Progenitor cell of endocrine pancreas (in vitro differentiated cells): Measurements from ENCODE around the gene GBA3. TPM values are rescaled to one million over a fixed set of nuclear protein-coding genes. Genes with fewer than 3 reads are reported as not detected.

Experiments
- DNase-seq: peaks from one replicate; pipeline ENCODE4 v3.0.0; 2021; ENCODE audit warnings: low spot score; ENCODE audit not compliant: unreplicated experiment
- H3K27ac Mint-ChIP-seq: 2 replicates; pipeline ENCODE4 v1.8.0; 2021; ENCODE audit warnings: mild to moderate bottlenecking, moderate library complexity, mixed read lengths
- H3K27me3 Mint-ChIP-seq: 2 replicates; pipeline ENCODE4 v1.8.0; 2021; ENCODE audit warnings: mixed read lengths
- H3K36me3 Mint-ChIP-seq: 2 replicates; pipeline ENCODE4 v1.8.0; 2022; ENCODE audit warnings: mixed read lengths; ENCODE audit not compliant: insufficient read depth
- H3K4me1 Mint-ChIP-seq: 2 replicates; pipeline ENCODE4 v1.8.0; 2021; ENCODE audit warnings: low read depth, mixed read lengths
- H3K4me3 Mint-ChIP-seq: 2 replicates; pipeline ENCODE4 v1.8.0; 2021; ENCODE audit warnings: low read depth, mild to moderate bottlenecking, moderate library complexity, mixed read lengths
- H3K9me3 Mint-ChIP-seq: 2 replicates; pipeline ENCODE4 v1.8.0; 2021; ENCODE audit warnings: low read depth, mixed read lengths
- total RNA-seq: library from RNA; stranded (reverse); gene quantifications from 2 replicates; pipeline ENCODE4 v1.2.1, GENCODE V29; 2021
- TF ChIP-seq, protein P1 (sequence below): fragments of 200-600 bp; sonication (generic); IDR thresholded peaks from one replicate; pipeline ENCODE4 v1.5.0; 2021; ENCODE audit warnings: antibody characterized with exemption, mild to moderate bottlenecking; ENCODE audit not compliant: unreplicated experiment

GBA3 gene
- total RNA-seq, 1 donor from 2014 or later = 0.29 TPM

DNA sequence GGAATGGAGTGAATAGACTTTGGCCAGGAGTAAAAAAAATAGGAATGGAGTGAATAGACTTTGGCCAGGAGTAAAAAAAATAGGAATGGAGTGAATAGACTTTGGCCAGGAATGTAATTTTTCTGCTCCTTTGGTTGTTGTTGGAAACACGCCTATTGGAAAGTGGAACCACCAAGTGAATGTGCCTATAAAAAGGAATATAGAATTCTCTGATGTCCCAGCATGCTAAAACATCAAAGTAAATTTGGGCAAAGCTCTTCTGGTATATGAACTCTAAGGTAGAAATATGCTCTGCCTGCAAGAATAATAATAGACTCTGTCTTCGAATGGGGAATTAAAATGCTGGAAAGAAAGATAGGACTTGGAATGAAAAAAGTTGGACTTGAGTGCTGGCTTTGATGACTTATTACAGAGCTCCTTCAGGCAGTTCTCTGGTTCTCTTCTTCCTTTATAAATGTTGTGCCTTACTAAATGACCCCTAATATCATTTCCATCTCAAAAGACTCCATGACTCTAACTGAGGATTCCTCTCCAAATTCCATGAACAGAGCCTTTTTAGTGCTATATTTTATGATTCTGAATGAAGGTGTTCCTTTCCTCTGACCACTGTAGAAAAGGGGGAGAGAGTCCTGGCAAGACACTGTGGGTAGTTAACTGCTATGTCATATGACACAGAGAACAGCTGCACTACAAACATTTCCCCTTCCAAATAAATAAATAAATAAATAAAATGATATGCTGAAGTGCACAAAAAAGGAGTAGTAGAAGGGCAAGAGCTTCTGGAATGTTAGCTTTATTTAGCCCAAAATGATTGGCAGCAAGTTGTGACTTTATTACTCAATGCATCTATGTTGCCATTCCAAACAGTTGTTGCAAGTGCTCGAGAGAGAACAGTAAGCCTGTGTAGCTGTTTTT, 13.5 kb upstream of the GBA3 start:
- H3K27ac Mint-ChIP-seq = no peak overlapping the region

DNA sequence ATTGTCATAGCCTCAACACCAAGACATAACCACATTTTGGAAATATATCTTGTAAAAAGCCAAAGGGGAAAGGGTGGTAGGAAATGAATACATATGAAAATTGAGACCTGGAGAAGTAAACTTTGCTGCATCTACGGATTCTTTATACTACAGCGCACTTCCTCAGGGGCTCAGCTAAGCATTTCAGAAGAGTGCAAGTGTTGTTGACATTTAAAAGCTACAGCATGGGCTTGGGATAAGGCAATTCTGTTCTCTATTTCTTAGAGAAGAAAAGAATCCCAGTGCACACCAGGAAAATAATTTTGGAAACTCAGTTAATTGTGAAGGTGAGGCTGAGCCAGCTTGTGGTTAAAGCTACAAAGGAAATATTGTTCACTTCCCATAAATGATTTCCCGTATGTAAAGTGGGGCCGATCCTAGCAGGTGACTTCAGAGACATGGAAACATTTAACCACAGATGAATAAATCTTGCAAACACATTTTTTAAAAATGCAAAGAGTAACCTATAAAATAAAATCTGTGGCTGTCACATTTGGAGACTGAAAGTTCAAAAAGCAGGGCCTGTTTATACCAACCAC, 12.6 kb upstream of the GBA3 start:
- no peak for DNase-seq
- TF ChIP-seq, protein P1, sequence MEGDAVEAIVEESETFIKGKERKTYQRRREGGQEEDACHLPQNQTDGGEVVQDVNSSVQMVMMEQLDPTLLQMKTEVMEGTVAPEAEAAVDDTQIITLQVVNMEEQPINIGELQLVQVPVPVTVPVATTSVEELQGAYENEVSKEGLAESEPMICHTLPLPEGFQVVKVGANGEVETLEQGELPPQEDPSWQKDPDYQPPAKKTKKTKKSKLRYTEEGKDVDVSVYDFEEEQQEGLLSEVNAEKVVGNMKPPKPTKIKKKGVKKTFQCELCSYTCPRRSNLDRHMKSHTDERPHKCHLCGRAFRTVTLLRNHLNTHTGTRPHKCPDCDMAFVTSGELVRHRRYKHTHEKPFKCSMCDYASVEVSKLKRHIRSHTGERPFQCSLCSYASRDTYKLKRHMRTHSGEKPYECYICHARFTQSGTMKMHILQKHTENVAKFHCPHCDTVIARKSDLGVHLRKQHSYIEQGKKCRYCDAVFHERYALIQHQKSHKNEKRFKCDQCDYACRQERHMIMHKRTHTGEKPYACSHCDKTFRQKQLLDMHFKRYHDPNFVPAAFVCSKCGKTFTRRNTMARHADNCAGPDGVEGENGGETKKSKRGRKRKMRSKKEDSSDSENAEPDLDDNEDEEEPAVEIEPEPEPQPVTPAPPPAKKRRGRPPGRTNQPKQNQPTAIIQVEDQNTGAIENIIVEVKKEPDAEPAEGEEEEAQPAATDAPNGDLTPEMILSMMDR = no peak
- H3K4me3 Mint-ChIP-seq = no peak overlapping the region
- H3K4me1 Mint-ChIP-seq = peaks cover 7% of the 10 kb centered on the region
- H3K9me3 Mint-ChIP-seq = no peaks in the 10 kb centered on the region
- H3K36me3 Mint-ChIP-seq = no peaks in the 10 kb centered on the region
- H3K27ac Mint-ChIP-seq = no peak overlapping the region
- H3K27me3 Mint-ChIP-seq = no peaks in the 10 kb centered on the region

More for the DNA sequence above, 13.5 kb upstream of the GBA3 start:
- Mint-ChIP-seq H3K4me1 (peaks cover 2% of the 10 kb centered on the region), H3K9me3 (no peaks in the 10 kb centered on the region), H3K4me3 (no peak overlapping the region), H3K36me3 (no peaks in the 10 kb centered on the region), H3K27me3 (no peaks in the 10 kb centered on the region)
- TF ChIP-seq, protein P1 = no peak
- DNase-seq = no peak

DNA sequence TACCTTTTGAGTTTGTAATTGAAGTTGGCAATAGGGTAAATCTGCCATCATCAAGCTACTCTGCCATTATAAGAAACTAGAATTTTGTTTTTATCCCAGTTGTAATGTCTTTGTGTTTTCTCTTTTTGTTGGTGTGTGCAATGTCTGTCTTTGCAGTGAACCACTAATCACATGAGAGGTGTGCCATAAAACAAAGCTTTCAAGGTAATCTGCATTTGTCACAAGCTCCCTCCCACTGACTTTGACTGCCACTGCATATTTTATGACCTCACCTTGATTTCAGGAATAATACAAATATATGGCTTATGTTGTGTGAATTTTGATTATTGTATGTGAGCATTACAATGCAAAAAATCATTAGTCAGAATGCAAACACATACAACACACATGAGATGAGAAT, 9.0 kb upstream of the GBA3 start:
- no peak overlapping the region for H3K4me3 Mint-ChIP-seq
- no peak for DNase-seq
- H3K36me3 Mint-ChIP-seq = no peaks in the 10 kb centered on the region
- H3K27ac Mint-ChIP-seq = no peak overlapping the region
- H3K9me3 Mint-ChIP-seq = no peaks in the 10 kb centered on the region
- no peaks in the 10 kb centered on the region for H3K27me3 Mint-ChIP-seq
- H3K4me1 Mint-ChIP-seq = peaks cover 10% of the 10 kb centered on the region
- TF ChIP-seq, protein P1 = no peak

DNA sequence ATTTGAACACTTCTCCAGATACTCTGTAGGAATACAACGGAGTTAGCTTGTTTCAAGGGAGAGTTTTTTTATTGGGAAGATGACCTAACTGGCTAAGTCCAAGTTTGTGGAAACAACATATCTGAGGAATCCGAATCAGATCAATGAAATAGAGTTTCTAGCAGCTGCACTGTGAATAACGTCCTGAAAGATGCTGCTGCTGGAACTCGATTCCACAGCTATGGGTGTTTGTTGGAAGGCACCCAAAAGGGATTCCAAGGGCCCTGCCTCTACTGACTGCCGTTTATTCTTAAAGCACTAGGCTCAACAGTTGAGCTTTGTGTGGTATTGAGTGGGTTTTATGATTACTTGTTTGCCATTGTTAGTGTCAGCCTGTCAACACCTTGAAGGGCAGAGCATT, 6.6 kb upstream of the GBA3 start:
- TF ChIP-seq, protein P1 = no peak
- Mint-ChIP-seq H3K4me1 (peaks cover 10% of the 10 kb centered on the region), H3K27ac (no peak overlapping the region), H3K9me3 (no peaks in the 10 kb centered on the region), H3K27me3 (no peaks in the 10 kb centered on the region), H3K36me3 (no peaks in the 10 kb centered on the region), H3K4me3 (no peak overlapping the region)
- DNase-seq = no peak

DNA sequence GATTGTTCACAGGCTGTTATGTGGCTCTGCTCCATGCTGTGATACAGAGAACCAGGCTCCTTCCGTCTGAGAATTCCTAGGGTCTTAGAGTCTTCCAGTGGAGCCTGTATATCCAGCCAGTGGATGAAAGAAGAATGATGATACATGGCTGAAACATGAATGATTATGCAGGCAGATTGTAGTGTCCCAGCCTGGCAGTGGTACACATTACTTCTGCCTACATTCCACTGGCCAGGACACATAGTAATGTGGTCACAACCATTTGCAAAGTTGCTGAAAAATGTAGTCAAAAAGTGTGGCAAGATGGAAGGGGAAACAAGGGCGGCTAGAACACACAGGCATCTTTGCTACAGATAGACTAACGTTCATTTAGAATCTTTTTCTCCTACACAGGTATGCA, 4.5 kb upstream of the GBA3 start:
- Mint-ChIP-seq H3K4me1 (peaks cover 21% of the 10 kb centered on the region), H3K27me3 (no peaks in the 10 kb centered on the region), H3K27ac (no peak overlapping the region), H3K36me3 (no peaks in the 10 kb centered on the region), H3K4me3 (no peak overlapping the region), H3K9me3 (no peaks in the 10 kb centered on the region)
- no peak for DNase-seq
- TF ChIP-seq, protein P1 = no peak
